Ascending aorta (tissue), 2 donors: ENCODE results near the gene SNN. TPM values are rescaled to one million over a fixed set of nuclear protein-coding genes. Genes with fewer than 3 reads are reported as not detected.

Experiments
- DNase-seq, 2 donors: peaks; one replicate each; pipeline ENCODE4 v3.0.0-alpha.2; 2019; ENCODE audit warnings: low spot score in 2 of 2
- H3K27ac ChIP-seq, 2 donors: fragments of 200-600 bp; sonication (generic); one replicate each; pipeline ENCODE4 v1.5.1; 2016 to 2017; ENCODE audit warnings: mild to moderate bottlenecking in 1 of 2
- H3K27me3 ChIP-seq: fragments of 200-600 bp; sonication (generic); one replicate; pipeline ENCODE4 v1.5.1; 2017
- H3K36me3 ChIP-seq, 2 donors: fragments of 200-600 bp; sonication (generic); one replicate each; pipeline ENCODE4 v1.5.1; 2016
- H3K4me1 ChIP-seq, 2 donors: fragments of 200-600 bp; sonication (generic); one replicate each; pipeline ENCODE4 v1.5.1; 2016 to 2017; ENCODE audit warnings: mild to moderate bottlenecking in 1 of 2
- H3K4me3 ChIP-seq, 2 donors: fragments of 200-600 bp; sonication (generic); one replicate each; pipeline ENCODE4 v1.5.1; 2016 to 2017; ENCODE audit warnings: mild to moderate bottlenecking in 1 of 2
- H3K9me3 ChIP-seq, 2 donors: fragments of 200-600 bp; sonication (generic); one replicate each; pipeline ENCODE4 v1.5.1; 2016
- intact Hi-C: fragments of 100-400 bp; cut with DNase I; formaldehyde crosslinking; loops from one replicate; pipeline ENCODE4 v1.15.1; 2023
- total RNA-seq: library from RNA; depleted of rRNA; stranded (reverse); fragments of >200 nt; gene quantifications from one replicate; pipeline ENCODE4 v1.1.0, GENCODE V29; 2016
- TF ChIP-seq, protein P1 (sequence below), 3 experiments: fragments of 200-600 bp in 2 of 3; fragments of 450-650 bp in 1 of 3; sonication (generic) in 2 of 3; IDR thresholded peaks; one replicate each; pipeline ENCODE4 v1.5.1; 2016 to 2019; ENCODE audit warnings: antibody characterized with exemption in 3 of 3, mild to moderate bottlenecking in 1 of 3, moderate library complexity in 1 of 3

The SNN gene
- total RNA-seq, 1 donor from 2014 or later = 2.1 TPM

DNA sequence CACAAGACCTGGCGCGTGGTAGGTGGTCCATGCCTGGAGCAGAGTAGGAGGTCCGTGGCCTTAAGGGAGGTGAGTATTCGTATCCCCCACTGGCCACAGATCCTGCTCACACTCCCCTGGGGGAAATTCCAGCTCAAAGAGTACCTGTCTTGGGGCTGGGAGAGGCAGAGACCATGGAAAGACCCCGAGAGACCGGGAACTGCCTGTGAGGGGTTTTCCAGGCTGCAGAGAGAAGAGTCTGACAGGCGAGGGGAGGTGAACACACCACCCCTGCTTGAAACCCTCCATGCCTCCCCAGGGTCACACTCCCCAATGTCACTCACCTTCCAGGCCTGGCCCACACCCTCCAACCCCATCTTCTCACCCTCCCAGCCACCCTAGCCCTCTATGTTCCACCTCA is 12.6 kb upstream of the SNN start:
- intact Hi-C loops = no loop called here
- Histone ChIP-seq H3K9me3 (no peaks in the 10 kb centered on the region), H3K4me1 (peaks cover 7 to 8% of the 10 kb centered on the region in 2 donors), H3K27me3 (no peaks in the 10 kb centered on the region), H3K36me3 (no peaks in the 10 kb centered on the region), H3K27ac (no peak overlapping the region), H3K4me3 (no peak overlapping the region)
- TF ChIP-seq, protein P1, sequence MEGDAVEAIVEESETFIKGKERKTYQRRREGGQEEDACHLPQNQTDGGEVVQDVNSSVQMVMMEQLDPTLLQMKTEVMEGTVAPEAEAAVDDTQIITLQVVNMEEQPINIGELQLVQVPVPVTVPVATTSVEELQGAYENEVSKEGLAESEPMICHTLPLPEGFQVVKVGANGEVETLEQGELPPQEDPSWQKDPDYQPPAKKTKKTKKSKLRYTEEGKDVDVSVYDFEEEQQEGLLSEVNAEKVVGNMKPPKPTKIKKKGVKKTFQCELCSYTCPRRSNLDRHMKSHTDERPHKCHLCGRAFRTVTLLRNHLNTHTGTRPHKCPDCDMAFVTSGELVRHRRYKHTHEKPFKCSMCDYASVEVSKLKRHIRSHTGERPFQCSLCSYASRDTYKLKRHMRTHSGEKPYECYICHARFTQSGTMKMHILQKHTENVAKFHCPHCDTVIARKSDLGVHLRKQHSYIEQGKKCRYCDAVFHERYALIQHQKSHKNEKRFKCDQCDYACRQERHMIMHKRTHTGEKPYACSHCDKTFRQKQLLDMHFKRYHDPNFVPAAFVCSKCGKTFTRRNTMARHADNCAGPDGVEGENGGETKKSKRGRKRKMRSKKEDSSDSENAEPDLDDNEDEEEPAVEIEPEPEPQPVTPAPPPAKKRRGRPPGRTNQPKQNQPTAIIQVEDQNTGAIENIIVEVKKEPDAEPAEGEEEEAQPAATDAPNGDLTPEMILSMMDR (IDR thresholded peaks at IDR 0.05) = no peak
- no peak for DNase-seq

DNA sequence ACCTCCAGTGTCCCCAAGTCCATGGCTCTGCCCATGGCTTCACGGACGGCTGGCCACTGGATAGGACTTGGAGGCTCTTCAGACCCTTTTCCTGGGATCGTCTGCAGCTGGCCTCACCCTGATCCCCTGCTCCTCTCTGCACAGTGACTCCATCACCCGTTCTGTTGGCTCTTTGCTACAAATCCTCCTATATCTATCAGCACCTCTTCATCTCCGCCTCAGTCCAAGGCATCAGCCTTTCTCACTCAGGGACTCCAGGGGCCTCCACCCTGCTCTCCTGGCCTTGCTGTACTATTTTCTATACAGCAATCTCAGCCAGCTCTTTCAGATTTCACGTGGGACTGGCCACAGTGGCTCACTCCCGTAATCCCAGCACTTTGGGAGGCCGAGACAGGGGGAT is 10.7 kb upstream of the SNN start:
- TF ChIP-seq, protein P1 (IDR thresholded peaks at IDR 0.05) = no peak
- Histone ChIP-seq H3K9me3 (no peaks in the 10 kb centered on the region), H3K27me3 (no peaks in the 10 kb centered on the region), H3K4me1 (peaks cover 7 to 8% of the 10 kb centered on the region in 2 donors), H3K4me3 (no peak overlapping the region), H3K27ac (no peak overlapping the region), H3K36me3 (no peaks in the 10 kb centered on the region)
- intact Hi-C loops = no loop called here
- DNase-seq = no peak

DNA sequence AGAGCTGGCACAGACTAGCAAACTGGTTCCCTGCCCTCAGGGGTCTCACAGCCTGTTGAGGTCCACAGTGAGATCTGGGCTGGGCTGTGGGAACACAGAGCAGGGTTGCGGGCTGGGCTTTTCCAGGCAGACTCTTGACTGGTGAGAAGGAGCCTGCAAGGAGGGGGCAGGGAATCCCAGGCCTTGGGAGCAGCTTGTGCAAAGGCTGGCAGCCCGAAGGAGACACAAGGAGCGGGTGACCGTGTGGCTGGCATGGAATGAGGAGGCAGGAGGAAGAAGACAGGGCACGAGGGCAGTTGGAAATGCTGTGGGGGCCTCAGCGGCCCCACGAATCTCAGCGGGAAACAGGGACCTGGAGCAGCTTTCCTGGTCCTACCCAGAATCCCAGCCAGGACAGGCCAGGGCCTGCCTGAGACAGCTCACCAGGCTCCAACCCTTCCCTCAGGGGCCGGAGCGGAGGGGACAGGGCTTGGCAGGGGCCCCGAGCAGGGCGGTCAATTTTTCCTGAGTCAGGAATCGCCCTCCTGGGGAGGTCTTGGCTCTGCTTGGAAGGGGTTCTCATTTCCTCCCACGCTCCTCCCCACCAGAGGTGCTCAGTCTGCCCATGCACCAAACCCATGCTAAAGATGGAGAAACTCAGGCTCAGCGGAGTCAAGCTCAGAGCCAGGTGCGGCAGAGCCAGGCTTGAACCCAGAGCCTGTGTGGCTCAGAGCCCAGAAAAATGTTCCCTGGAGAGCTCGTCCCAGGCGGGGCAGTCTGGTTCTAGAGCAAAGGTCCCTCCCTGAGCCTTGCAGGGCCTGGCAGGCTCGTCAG is 9.2 kb upstream of the SNN start:
- no peaks in the 10 kb centered on the region for H3K36me3 ChIP-seq
- TF ChIP-seq, protein P1 (IDR thresholded peaks at IDR 0.05) = no peak
- peak overlapping the region; percentile 64 to 81 for H3K27ac ChIP-seq
- intact Hi-C loops = no loop called here
- no peak for DNase-seq
- H3K27me3 ChIP-seq = no peaks in the 10 kb centered on the region
- H3K9me3 ChIP-seq = no peaks in the 10 kb centered on the region
- H3K4me1 ChIP-seq = peaks cover 7 to 8% of the 10 kb centered on the region in 2 donors
- no peak overlapping the region for H3K4me3 ChIP-seq

DNA sequence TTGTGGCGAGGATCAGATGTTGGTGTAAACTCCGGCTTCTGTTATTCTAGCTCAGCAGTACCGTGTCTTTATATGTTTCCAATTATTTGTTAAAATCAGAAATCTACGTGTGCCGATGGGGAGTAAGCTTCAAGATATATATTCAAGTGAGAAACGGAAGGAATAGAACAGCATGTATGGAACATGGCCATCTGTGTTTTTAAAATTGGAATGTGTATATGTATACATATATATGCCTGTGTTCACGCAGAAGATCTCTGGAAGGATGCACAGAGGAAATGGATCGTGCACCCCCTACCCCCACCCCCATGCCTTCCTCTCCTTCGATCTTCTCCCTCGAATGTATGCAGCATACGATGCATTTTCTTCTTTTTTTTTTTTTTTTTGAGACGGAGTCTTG is 7.7 kb upstream of the SNN start:
- no peaks in the 10 kb centered on the region for H3K9me3 ChIP-seq
- intact Hi-C loops = loop anchor here (10.0 kb wide), 1 partner anchor 406 kb away; the partner anchor contains the start of gene SOCS1
- H3K4me1 ChIP-seq = peaks cover 7 to 8% of the 10 kb centered on the region in 2 donors
- DNase-seq = no peak
- no peaks in the 10 kb centered on the region for H3K27me3 ChIP-seq
- H3K27ac ChIP-seq = no peak overlapping the region
- no peaks in the 10 kb centered on the region for H3K36me3 ChIP-seq
- TF ChIP-seq, protein P1 (IDR thresholded peaks at IDR 0.05) = no peak
- no peak overlapping the region for H3K4me3 ChIP-seq

DNA sequence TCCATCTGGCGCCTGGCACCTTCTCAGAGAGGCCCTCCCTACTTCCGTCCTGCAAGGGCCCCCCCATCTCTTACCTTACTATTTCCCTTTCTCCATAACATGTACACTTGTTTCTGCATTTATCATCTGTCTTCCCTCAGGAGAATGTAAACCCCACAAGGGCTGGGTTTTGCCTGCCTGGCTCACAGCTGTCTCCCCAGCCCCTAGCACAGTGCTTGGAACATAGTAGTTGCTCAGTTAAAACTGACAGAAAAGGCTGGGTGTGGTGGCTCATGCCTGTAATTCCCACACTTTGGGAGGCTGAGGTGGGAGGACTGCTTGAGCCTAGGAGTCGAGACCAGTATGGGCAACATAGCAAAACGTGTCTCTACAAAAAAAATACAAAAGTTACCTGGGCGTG is 5.7 kb upstream of the SNN start:
- Histone ChIP-seq H3K4me3 (no peak overlapping the region), H3K4me1 (peaks cover 7 to 8% of the 10 kb centered on the region in 2 donors), H3K27me3 (no peaks in the 10 kb centered on the region), H3K9me3 (no peaks in the 10 kb centered on the region), H3K36me3 (no peaks in the 10 kb centered on the region), H3K27ac (no peak overlapping the region)
- DNase-seq = no peak
- intact Hi-C loops = loop anchor here (10.0 kb wide), 1 partner anchor 408 kb away; the partner anchor contains the start of gene SOCS1
- TF ChIP-seq, protein P1 (IDR thresholded peaks at IDR 0.05) = no peak
